Neural cell (in vitro differentiated cells): Measurements from ENCODE around the gene DPF3.

Experiments used
- EP300 ChIP-seq: fragments of 450-650 bp; conservative IDR thresholded peaks from 2 replicates; pipeline ENCODE4 v1.6.1; 2014; ENCODE audit warnings: antibody characterized with exemption, mild to moderate bottlenecking, moderate library complexity; ENCODE audit not compliant: poor library complexity, severe bottlenecking
- EZH2 ChIP-seq: fragments of 200-600, 300-800 bp; shearing (Covaris generic), sonication (generic); IDR thresholded peaks from 2 replicates; pipeline ENCODE4 v1.6.1; 2014; ENCODE audit warnings: antibody characterized with exemption, low read length, borderline replicate concordance, mild to moderate bottlenecking; ENCODE audit not compliant: insufficient read depth, poor library complexity, severe bottlenecking
- MXI1 ChIP-seq: fragments of 450-650 bp; conservative IDR thresholded peaks from 2 replicates; pipeline ENCODE4 v1.6.1; 2014; ENCODE audit warnings: antibody characterized with exemption, mild to moderate bottlenecking; ENCODE audit not compliant: poor library complexity, severe bottlenecking
- POLR2AphosphoS5 ChIP-seq: IDR thresholded peaks from 2 replicates; pipeline ENCODE4 v1.6.1; 2012
- RAD21 ChIP-seq: fragments of 450-650 bp; conservative IDR thresholded peaks from 2 replicates; pipeline ENCODE4 v1.6.1; 2014; ENCODE audit warnings: antibody characterized with exemption, mild to moderate bottlenecking, moderate library complexity
- REST ChIP-seq: IDR thresholded peaks from 2 replicates; pipeline ENCODE4 v1.6.1; 2012; ENCODE audit warnings: borderline replicate concordance
- SMC3 ChIP-seq: fragments of 450-650 bp; conservative IDR thresholded peaks from 2 replicates; pipeline ENCODE4 v1.6.1; 2014; ENCODE audit warnings: antibody characterized with exemption, mild to moderate bottlenecking, moderate library complexity; ENCODE audit not compliant: poor library complexity
- TF ChIP-seq, protein P1 (sequence below): fragments of 450-650 bp; IDR thresholded peaks from 2 replicates; pipeline ENCODE4 v1.5.1; 2014; ENCODE audit warnings: antibody characterized with exemption, mild to moderate bottlenecking, moderate library complexity; ENCODE audit not compliant: poor library complexity, severe bottlenecking

- TF ChIP-seq, protein P1, sequence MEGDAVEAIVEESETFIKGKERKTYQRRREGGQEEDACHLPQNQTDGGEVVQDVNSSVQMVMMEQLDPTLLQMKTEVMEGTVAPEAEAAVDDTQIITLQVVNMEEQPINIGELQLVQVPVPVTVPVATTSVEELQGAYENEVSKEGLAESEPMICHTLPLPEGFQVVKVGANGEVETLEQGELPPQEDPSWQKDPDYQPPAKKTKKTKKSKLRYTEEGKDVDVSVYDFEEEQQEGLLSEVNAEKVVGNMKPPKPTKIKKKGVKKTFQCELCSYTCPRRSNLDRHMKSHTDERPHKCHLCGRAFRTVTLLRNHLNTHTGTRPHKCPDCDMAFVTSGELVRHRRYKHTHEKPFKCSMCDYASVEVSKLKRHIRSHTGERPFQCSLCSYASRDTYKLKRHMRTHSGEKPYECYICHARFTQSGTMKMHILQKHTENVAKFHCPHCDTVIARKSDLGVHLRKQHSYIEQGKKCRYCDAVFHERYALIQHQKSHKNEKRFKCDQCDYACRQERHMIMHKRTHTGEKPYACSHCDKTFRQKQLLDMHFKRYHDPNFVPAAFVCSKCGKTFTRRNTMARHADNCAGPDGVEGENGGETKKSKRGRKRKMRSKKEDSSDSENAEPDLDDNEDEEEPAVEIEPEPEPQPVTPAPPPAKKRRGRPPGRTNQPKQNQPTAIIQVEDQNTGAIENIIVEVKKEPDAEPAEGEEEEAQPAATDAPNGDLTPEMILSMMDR: no peak
- no peak for TF ChIP-seq EZH2
- no peak for TF ChIP-seq SMC3
- no peak for TF ChIP-seq POLR2AphosphoS5
- no peak for TF ChIP-seq RAD21
- TF ChIP-seq EP300: no peak
- TF ChIP-seq REST: no peak
- no peak for TF ChIP-seq MXI1
Observed at GRCh38 chr14:72617391-72618031, 276.4 kb downstream of the DPF3 start.
